Natural killer cell treated with Interleukin-12 subunit alpha and Interleukin-12 subunit beta and Interleukin-15 and Interleukin-18, amount 100 ng/mL, for 72 hours (primary cell): ENCODE data around the gene LRRC56. TPM values are rescaled to one million over a fixed set of nuclear protein-coding genes. Genes with fewer than 3 reads are reported as not detected.
A peak's percentile ranks its signal among the peaks of the same experiment; 100 is the strongest.

Experiments
- ATAC-seq, 2 donors: fragments of 150-1000 bp; cut with Tn5 transposase in 1 of 2; sonication (Bioruptor Pico), chemical (Tn5 transposase) in 1 of 2; 2 replicates each; pipeline ENCODE4 v1.10.0; 2021
- DNase-seq: peaks from one replicate; pipeline ENCODE4 v3.0.0; 2022; ENCODE audit warnings: low spot score
- H3K27ac Mint-ChIP-seq, 2 donors: 1 replicate in 1 of 2; 2 replicates in 1 of 2; pipeline ENCODE4 v1.8.0; 2022; ENCODE audit warnings: mixed read lengths in 2 of 2, mild to moderate bottlenecking in 1 of 2, moderate library complexity in 1 of 2
- H3K27me3 Mint-ChIP-seq, 2 donors: 1 replicate in 1 of 2; 2 replicates in 1 of 2; pipeline ENCODE4 v1.8.0; 2022; ENCODE audit warnings: mixed read lengths in 2 of 2
- H3K36me3 Mint-ChIP-seq: one replicate; pipeline ENCODE4 v1.8.0; 2022; ENCODE audit warnings: mixed read lengths
- H3K4me1 Mint-ChIP-seq, 2 donors: 1 replicate in 1 of 2; 2 replicates in 1 of 2; pipeline ENCODE4 v1.8.0; 2022; ENCODE audit warnings: low read depth in 2 of 2, mixed read lengths in 2 of 2, mild to moderate bottlenecking in 1 of 2
- H3K4me3 Mint-ChIP-seq: one replicate; pipeline ENCODE4 v1.8.0; 2022; ENCODE audit warnings: mixed read lengths
- H3K9me3 Mint-ChIP-seq: 2 replicates; pipeline ENCODE4 v1.8.0; 2022; ENCODE audit warnings: mixed read lengths
- total RNA-seq, 2 donors: library from RNA; stranded (reverse); gene quantifications; one replicate each; pipeline ENCODE4 v1.2.3, GENCODE V29; 2022

LRRC56 gene
- total RNA-seq, 2 donors from 2014 or later: 0.98 to 1.8 TPM

DNA sequence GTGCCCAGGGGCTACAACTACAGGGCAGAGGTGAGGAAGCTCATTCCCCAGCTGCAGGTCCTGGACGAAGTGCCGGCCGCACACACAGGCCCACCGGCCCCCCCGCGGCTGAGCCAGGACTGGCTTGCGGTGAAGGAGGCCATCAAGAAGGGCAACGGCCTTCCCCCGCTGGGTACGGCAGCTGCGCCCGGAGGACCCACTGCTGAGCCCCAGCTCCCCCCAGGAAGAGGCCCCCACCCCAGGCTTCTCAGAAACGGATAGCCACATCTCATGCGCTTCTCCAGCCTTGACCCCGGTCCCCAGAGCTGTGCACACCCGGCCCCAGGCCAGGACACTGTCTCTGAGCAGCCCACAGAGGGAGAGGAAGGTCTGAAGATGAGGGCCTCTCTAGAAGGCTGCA, 13.8 kb downstream of the LRRC56 start:
- no peak for DNase-seq
- Mint-ChIP-seq H3K9me3 (no peaks in the 10 kb centered on the region), H3K27ac (no peak overlapping the region), H3K4me1 (no peaks in the 10 kb centered on the region), H3K36me3 (no peaks in the 10 kb centered on the region), H3K27me3 (no peaks in the 10 kb centered on the region), H3K4me3 (no peak overlapping the region)
- ATAC-seq: no peak

- Mint-ChIP-seq H3K4me1 (no peaks in the 10 kb centered on the region), H3K36me3 (no peaks in the 10 kb centered on the region), H3K9me3 (no peaks in the 10 kb centered on the region), H3K27ac (no peak overlapping the region), H3K27me3 (no peaks in the 10 kb centered on the region), H3K4me3 (no peak overlapping the region)
- no peak for DNase-seq
- ATAC-seq: no peak
These were observed 14.3 kb downstream of the LRRC56 start for GRCh38 chr11:551596-551995.

DNA sequence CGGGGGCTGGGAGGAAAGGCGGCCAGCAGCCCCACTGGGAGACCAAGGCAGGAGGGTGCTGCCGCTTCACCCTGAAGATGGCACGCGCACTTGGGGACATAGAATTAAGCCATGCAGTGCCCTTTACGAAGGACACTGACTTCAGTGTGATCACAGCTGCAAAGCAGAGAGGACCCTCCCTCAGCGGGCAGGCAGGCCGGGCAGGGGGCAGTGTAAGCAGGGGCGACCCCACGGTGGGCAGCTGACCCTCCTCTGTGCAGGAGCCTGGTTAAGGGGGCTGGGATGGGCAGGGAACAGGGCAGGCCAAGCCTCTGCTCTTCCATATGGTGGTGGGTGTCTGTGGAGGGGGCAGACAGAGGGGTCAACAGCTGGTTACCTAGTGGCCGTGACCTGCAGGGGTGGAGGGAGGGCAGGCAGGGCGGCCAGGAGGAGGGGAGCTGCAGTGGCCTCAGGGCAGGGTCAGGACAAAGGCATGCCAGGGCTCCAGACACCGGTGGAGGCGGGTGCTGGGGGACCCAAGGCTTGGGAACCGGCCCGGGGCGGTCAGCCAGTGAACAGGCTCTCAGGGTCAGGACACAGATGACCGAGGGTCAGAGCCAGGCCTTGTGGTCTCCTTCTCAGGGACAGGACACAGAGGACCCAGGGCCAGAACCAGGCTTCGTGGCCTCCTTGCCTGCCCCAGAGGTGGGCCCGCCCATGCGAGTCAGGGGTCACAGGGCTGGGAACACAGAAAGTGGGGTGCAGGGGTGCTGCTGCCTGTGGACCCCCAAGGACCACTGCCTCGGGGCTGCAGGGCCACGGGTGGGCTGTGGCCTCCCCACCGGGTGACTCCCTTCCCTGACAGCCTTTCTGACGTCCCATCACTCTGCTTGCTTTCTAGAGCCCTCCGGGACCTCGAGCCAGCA, 16.0 kb downstream of the LRRC56 start:
- ATAC-seq: no peak
- Mint-ChIP-seq H3K9me3 (no peaks in the 10 kb centered on the region), H3K27me3 (no peaks in the 10 kb centered on the region), H3K4me1 (no peaks in the 10 kb centered on the region), H3K36me3 (no peaks in the 10 kb centered on the region), H3K4me3 (no peak overlapping the region), H3K27ac (no peak overlapping the region)
- no peak for DNase-seq

DNA sequence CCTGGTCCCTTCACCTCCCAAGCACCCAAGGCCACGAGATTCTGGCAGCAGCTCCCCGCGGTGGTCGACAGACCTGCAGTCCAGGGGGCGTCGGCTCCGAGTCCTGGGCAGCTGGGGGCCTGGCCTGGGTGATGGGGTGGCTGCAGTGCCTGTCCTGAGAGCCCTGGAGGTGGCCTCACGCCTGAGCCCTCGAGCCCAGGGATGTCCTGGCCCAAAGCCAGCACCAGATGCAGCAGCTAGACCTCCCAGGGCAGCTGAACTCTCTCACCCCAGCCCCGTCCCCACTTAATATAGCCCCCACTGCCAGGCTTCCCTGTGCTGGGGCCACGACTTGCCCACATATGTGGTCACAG, 16.6 kb downstream of the LRRC56 start:
- Mint-ChIP-seq H3K27ac (no peak overlapping the region), H3K4me3 (no peak overlapping the region), H3K9me3 (no peaks in the 10 kb centered on the region), H3K27me3 (no peaks in the 10 kb centered on the region), H3K36me3 (no peaks in the 10 kb centered on the region), H3K4me1 (no peaks in the 10 kb centered on the region)
- DNase-seq: no peak
- no peak for ATAC-seq

DNA sequence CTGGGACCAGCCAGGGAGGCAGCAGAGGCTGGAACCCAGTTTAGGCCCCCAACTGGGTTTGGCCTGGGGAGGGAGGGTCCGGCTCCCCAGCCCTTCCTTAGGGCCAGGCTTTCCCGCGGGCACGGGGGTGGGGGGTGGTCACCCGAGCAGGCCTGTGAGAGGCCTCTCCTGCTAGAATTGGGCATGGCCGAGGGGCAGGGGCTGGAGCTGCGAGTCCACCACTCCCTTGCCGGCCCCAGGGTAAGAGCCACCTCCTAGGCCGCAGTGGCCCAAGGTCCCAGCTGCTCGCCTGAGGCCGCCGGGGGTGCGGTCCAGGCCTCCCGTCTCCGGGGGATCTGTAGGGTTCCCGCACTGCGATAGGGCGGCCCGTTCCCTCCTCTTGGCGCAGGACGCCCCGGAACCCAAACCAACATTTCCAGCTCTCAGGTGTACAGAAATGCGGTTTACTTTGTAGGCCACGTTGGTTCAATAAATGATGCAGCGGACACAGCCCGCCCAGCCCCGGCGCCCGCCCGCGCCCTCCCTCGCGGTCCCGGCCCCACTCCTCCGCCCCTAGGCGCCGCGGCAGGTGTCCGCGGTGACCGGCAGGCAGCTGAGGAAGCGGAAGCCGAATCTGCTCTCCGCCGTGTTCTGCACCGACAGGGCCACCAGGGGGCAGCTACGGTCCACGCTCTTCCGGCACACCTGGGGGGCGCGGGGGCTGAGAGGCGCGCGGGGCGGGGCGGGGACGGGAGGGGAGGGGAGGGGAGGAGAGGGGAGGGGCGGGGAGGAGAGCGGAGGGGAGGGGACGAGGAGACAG, 17.3 kb downstream of the LRRC56 start:
- DNase-seq (no peak), ATAC-seq (peak; percentile 77 to 87)
- Mint-ChIP-seq H3K36me3 (no peaks in the 10 kb centered on the region), H3K27ac (no peak overlapping the region), H3K9me3 (no peaks in the 10 kb centered on the region), H3K4me1 (peaks cover 0 to under 1% of the 10 kb centered on the region in 2 donors), H3K4me3 (no peak overlapping the region), H3K27me3 (no peaks in the 10 kb centered on the region)

- H3K27me3 Mint-ChIP-seq: no peaks in the 10 kb centered on the region
- no peaks in the 10 kb centered on the region for H3K36me3 Mint-ChIP-seq
- no peak for ATAC-seq
- H3K4me1 Mint-ChIP-seq: peaks cover 5% of the 10 kb centered on the region in 2 donors
- no peak overlapping the region for H3K4me3 Mint-ChIP-seq
- H3K9me3 Mint-ChIP-seq: no peaks in the 10 kb centered on the region
- no peak for DNase-seq
- H3K27ac Mint-ChIP-seq: no peak overlapping the region
These were observed 18.0 kb downstream of the LRRC56 start for GRCh38 chr11:555227-555779.

- no peaks in the 10 kb centered on the region for H3K27me3 Mint-ChIP-seq
- no peak overlapping the region for H3K27ac Mint-ChIP-seq
- H3K36me3 Mint-ChIP-seq: no peaks in the 10 kb centered on the region
- ATAC-seq: no peak
- DNase-seq: no peak
- peaks cover 5% of the 10 kb centered on the region in 2 donors for H3K4me1 Mint-ChIP-seq
- peak overlapping the region; percentile 15 for H3K4me3 Mint-ChIP-seq
- H3K9me3 Mint-ChIP-seq: no peaks in the 10 kb centered on the region
These were observed 18.7 kb downstream of the LRRC56 start for GRCh38 chr11:555780-556661.

GRCh38 chr11:556662-557256, 19.4 kb downstream of the LRRC56 start:
- ATAC-seq: no peak
- H3K27ac Mint-ChIP-seq: no peak overlapping the region
- peaks cover 5 to 8% of the 10 kb centered on the region in 2 donors for H3K4me1 Mint-ChIP-seq
- no peaks in the 10 kb centered on the region for H3K9me3 Mint-ChIP-seq
- no peak for DNase-seq
- peak overlapping the region; percentile 15 for H3K4me3 Mint-ChIP-seq
- H3K27me3 Mint-ChIP-seq: no peaks in the 10 kb centered on the region
- H3K36me3 Mint-ChIP-seq: no peaks in the 10 kb centered on the region

DNA sequence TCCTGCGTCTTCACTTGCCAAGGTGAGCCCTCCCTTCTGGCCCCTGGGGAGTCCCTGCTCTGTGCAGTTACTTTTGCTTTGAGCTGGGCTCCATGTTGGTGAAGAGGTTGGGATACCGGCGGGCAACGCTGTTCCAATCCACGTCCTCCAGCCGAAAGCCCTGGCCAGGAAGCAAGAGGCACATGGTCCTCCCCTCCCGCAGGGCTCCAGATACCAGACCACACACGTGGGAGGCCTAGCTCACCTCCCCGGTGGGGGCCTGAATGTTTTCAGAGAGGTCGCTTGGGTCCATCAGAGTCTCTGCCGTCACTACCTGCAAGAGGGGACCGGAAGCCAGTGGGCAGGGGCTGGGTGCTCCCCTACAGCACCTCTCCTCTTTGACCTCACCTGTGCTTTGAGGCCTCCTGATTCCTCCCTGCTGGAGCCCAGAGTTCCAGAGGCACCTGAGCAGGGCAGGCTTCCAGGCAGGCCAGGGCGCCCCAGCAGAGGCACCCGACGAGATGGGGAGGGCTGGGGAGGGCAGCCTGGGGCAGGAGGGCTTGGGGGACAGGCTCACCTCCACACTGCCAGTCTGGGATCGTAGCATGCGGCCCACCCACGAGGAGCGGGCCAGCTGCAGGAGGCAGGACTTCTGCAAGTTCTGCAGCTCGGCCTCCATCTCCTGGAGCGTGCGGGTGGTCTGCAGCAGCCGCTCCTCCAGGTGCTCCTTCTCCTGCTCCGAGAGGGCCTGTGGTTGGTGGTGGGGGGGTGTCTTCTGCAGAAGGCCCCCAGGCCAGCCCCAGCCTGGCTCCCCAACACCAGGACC, 20.2 kb downstream of the LRRC56 start:
- ATAC-seq (no peak), DNase-seq (no peak)
- no peak overlapping the region for H3K4me3 Mint-ChIP-seq
- no peaks in the 10 kb centered on the region for H3K27me3 Mint-ChIP-seq
- no peaks in the 10 kb centered on the region for H3K36me3 Mint-ChIP-seq
- no peak overlapping the region for H3K27ac Mint-ChIP-seq
- no peaks in the 10 kb centered on the region for H3K9me3 Mint-ChIP-seq
- H3K4me1 Mint-ChIP-seq: peaks cover 5 to 8% of the 10 kb centered on the region in 2 donors

DNA sequence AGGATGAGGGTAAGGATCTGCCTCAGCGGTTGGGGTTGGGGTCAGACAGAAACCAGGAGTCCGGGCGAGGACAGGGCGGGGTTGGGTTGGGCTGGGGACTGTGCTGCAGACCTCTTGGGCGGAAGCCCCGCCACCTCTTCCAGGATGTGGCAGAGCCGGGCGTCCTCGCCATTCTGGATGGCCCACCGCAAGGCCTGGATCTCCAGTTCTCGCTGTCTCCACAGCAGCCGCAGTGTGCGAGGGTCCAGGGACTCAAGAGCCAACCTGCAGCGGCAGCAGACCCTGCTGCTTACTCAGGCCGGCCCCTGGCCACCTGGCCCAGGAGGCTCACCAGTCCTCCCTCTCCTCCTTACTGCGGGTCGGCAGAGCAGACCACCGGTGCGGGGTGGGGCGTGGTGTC, 21.2 kb downstream of the LRRC56 start:
- Mint-ChIP-seq H3K36me3 (no peaks in the 10 kb centered on the region), H3K4me3 (no peak overlapping the region), H3K27me3 (no peaks in the 10 kb centered on the region), H3K4me1 (peaks cover 5 to 8% of the 10 kb centered on the region in 2 donors), H3K9me3 (no peaks in the 10 kb centered on the region), H3K27ac (no peak overlapping the region)
- DNase-seq (no peak), ATAC-seq (no peak)

DNA sequence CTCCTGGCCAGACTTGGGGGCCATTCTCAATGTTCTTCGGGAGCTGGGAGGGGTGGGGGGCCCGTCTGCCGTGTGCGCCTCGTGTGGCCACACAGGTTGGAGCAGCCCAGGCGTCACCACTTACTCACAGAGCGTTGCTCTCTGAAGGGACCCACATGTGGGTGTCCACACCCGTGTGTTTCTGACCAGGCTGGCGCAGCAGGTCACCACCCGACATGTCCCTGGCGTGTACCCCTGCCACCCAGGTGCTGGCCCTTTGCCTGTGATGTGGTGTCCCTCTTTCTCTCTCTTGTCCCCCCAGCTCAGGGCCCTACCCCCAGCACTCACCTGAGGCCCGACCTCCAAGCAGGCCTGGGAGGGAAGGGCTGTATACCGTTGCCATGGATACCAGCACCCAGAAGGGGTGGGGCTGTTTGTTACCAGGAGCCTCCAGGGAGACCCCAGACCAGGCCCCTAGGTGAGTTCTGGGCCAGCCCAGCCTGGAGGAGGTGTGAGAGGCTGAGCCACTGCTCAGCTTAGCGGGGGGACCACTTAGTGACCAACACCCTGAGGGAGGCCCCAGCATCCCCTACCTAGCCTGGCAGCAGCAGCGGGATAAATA, 21.8 kb downstream of the LRRC56 start:
- H3K4me1 Mint-ChIP-seq: peaks cover 5 to 8% of the 10 kb centered on the region in 2 donors
- H3K36me3 Mint-ChIP-seq: no peaks in the 10 kb centered on the region
- no peaks in the 10 kb centered on the region for H3K27me3 Mint-ChIP-seq
- H3K4me3 Mint-ChIP-seq: no peak overlapping the region
- DNase-seq (no peak), ATAC-seq (no peak)
- no peak overlapping the region for H3K27ac Mint-ChIP-seq
- no peaks in the 10 kb centered on the region for H3K9me3 Mint-ChIP-seq

- peak overlapping the region; percentile 88 for H3K4me3 Mint-ChIP-seq
- H3K36me3 Mint-ChIP-seq: no peaks in the 10 kb centered on the region
- H3K27me3 Mint-ChIP-seq: no peaks in the 10 kb centered on the region
- ATAC-seq: no peak
- H3K9me3 Mint-ChIP-seq: no peaks in the 10 kb centered on the region
- peaks cover 5 to 8% of the 10 kb centered on the region in 2 donors for H3K4me1 Mint-ChIP-seq
- H3K27ac Mint-ChIP-seq: peak overlapping the region in 1 of 2 donors; percentile 35
- no peak for DNase-seq
These were observed 22.5 kb downstream of the LRRC56 start for GRCh38 chr11:559712-560304.
